ENCODE measurements around the gene SGTB.

SGTB gene, protein sequence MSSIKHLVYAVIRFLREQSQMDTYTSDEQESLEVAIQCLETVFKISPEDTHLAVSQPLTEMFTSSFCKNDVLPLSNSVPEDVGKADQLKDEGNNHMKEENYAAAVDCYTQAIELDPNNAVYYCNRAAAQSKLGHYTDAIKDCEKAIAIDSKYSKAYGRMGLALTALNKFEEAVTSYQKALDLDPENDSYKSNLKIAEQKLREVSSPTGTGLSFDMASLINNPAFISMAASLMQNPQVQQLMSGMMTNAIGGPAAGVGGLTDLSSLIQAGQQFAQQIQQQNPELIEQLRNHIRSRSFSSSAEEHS

DNA sequence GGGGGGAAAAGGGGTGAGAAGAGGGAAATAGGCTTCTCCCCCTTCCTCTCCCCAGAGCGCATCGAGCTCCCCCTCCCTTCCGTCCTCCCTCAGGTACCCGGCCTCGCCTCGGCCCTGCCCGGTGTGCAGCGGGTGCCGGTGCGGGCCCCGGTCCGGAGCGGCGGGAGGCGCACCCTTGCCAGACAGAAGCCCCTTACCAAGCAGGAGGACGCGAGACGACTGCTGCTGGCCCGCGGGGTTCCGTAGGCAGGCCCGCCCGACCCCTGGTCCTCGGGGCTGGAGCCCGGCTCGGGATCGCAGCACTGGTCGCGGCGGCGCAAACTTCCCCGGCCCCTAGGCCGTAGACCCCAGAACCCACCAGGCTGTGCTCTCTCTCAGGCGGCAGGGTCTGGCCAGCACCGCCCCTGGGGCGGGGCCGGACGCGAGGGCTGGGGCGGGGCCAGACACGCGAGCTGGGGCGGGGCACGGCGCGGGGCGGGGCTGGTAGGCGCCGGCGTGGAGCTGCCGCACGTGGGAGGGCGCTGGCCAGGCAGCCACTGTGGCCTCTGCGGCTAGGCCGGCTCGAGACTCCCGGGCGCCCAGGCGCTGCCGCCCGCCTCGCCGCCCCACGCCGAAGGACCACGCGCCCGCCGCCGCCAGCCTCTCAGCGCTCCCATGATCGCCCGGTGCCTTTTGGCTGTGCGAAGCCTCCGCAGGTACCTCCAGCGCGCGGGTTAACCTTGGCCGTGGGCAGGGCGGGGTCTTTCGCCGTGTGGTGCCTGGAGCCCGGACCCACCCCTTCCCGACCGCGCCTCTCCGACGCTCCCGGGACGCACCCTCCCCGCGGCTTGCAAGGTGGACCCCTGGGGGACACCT is at the start of gene SGTB, which contains the start of gene NLN:
SGTB (minus strand) TSS at position 390 of the 855 bp plus-strand sequence. CDS start 1,302 bp downstream, outside the sequence.
NLN (plus strand) TSS at position 486 of the 855 bp plus-strand sequence; CDS start at position 655, 169 bp downstream.
- peak; percentile 85 for DNase-seq (ENCODE audit: low spot score)

DNA sequence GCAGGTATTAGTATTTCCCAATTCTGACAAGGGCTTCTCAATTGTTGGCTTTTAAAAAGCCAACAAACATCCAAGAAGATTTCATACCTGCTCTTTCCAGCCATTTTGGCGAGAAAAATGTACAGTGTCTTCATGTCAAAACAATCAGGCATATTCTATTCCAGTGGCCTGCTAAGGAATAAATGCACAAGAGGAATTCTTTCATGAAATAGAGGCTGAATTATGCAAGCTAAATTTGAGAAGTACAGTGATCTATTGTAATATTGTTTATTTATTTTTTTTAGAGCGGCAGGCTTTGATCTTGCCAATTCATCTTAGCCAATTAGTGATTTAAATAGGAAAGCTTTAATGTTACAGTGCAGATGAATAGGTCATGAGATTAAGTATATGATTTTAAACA is 49.4 kb upstream of the SGTB start:
- DNase-seq (ENCODE audit: low spot score), result no peak

DNA sequence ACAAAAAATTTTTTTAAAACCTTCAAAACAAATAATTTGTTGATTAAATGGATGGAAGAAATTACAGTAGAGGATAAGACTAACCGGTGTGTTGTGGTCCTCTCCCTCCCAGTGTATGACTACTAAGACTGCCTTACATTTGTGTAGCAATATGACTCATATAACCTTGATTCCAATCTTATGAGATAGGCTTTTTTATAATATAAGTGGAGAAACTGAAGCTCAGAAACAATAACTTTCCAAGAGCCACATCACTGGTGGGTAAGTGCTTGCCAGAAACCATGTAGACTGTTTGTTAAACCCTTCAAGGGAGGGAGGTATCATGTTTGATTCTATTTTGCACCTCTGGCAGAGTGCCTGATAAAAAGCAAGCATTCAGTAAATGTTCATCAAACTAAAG is 47.6 kb upstream of the SGTB start:
- peak; percentile 49 for DNase-seq (ENCODE audit: low spot score)

DNA sequence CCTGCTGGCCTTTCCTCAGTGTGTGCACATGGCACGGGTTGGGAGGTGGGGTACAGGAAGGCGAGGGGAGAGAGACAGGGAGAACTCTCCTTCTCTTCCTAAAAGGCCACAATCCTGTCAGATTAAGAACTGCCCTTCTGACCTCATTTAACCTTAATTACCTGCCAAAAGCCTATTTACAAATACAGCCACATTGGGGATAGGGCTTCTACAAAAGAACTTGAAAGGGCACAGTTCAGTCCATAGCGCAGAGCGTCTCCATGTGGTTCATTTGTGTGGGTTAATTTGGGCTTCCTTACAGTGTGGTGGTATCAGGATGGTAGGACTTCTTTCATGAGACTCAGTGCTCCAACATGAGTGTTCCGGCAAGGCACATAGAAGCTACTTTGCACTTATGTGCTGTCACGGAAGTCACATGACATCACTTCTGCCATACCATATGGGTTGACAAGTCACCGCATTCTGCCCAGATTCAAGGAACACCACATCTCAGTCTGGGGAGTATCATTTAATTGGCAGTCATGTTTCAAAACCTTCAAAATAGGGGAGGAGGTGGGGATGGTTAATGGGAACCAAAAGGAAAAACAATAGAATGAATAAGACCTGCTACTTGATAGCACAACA is 46.9 kb upstream of the SGTB start:
- DNase-seq (ENCODE audit: low spot score), result no peak

DNA sequence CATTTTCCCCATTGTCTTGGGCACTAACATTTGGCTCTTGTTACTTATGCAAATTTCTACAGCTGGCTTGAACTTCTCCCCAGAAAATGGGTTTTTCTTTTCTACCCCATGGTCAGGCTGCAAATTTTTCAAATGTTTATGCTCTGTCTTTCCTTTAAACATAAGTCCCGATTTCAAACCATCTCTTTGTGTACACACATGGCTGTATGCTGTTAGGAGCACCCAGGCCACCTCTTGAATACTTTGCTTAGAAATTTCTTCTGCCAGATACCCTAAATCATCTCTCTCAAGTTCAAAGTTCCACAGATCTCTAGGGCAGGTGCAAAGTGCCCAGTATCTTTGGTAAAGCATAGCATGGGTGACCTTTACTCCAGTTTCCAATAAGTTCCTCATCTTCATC is 45.7 kb upstream of the SGTB start:
- no peak for DNase-seq (ENCODE audit: low spot score)

DNA sequence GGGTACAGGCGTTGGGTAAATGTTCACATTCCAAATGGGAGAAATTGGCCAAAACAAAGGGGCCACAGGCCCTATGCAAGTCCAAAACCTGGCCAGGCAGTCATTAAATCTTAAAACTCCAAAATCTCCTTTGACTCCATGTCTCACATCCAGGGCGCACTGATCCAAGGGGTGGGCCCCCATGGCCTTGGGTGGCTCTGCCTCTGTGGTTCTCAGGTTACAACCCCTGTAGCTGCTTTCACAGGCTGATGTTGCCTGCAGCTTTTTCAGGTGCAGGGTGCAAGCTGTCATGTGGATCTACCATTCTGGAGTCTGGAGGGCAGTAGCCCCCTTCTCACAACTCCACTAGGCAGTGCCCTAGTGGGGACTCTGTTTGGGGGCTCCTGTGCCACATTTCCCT is 44.9 kb upstream of the SGTB start:
- DNase-seq (ENCODE audit: low spot score), result no peak

DNA sequence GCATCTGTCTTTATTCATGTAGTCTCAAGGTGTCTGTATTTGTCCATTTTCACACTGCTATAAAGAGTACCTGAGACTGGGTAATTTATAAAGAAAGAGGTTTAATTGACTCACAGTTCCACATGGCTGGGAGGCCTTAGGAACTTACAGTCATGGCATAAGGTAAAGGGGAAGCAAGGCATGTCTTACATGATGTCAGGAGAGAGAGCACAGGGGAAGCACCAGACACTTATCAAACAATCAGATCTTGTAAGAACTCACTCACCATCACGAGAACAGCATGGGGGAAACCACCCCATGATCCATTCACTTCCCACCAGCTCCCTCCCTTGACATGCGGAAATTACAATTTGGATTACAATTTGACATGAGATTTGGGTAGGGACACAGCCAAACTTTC is 44.3 kb upstream of the SGTB start:
- DNase-seq (ENCODE audit: low spot score), result no peak

DNA sequence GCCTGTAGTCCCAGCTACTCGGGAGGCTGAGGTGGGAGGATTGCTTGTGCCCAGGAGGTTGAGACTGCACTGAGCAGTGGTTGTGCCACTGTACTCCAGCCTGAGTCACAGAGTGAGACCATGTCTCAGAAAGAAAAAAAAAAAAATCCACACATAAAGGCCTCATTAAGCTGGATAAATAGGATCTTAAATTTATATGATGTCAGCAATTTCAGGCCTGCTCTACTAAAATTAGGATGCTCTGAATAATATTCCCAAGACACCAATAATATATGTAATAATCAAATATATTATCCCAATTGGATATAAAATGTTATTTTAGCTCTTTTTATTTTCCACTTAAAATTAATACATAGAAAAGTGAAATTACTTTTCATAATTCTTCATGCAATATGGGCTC is 43.7 kb upstream of the SGTB start:
- no peak for DNase-seq (ENCODE audit: low spot score)

DNA sequence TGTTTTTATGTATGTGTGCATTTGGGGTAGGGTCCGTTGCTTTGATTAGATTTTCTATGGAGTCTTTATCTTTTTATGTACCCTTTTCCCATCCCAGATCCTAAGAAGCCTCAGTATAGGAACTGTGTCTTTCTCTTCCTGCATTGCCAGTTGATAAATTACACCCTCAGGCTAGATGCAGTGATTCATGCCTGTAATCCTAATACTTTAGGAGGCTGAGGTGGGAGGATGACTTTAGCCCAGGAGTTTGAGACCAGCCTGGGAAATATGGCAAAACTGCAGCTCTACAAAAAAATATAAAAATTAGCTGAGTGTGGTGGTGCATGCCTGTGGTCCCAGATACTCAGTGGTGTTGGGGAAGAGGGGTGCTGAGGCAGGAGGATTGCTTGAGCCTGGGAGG is 40.3 kb upstream of the SGTB start:
- no peak for DNase-seq (ENCODE audit: low spot score)

DNA sequence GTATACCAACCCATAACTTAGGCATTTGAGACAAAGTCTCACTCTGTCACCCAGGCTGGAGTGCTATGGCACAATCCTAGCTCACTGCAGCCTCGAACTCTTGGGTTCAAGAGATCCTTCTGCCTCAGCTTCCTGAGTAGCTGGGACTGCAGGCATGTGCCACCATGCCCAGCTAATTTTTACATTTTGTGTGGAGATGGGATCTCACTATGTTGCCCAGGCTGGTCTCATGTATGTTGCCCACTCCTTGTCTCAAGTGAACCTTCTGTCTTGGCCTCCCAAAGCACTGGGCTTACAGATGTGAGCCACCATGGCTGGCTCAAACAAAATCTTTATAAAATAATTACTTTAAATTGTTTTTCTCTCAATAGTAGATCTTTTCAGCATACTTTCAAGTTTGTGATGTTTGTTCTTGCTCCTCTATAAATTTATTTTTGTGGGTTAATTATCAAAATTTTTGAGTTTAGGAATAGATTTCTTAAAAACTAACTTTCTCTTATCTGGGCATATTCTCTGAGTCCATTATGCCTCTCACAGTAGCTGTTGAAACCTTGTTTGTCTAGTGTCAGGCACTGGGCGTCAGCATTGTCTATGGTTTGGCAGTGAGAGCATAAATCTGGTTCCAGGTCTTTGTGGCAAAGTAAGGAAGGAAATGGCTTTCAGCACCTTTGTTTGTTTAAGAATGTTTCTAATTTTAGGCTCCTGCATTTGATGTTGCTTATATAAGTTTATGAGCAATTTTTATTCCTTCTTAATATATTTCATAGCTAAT is 38.8 kb upstream of the SGTB start:
- DNase-seq (ENCODE audit: low spot score), result peak; percentile 16

DNA sequence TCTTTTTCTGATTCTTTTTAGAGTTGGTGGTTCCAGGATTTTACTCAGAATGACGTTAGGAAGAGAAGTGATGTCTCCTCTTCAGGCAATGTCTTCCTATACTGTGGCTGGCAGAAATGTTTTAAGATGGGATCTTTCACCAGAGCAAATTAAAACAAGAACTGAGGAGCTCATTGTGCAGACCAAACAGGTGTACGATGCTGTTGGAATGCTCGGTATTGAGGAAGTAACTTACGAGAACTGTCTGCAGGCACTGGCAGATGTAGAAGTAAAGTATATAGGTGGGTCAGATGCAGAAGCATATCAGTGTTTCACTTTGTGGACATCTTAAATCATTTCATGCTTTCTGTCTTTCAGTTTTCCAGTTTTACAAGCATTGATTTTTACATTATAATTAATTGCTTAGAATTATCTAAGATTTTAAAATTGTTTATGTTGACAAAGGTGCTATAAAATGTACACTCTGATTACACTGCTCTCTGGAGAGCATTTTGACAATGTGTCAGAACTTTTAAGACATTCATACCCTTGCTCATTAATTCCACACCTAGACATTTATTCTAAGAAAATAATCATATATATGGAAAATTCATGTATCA is 36.7 kb upstream of the SGTB start:
- DNase-seq (ENCODE audit: low spot score), result no peak

DNA sequence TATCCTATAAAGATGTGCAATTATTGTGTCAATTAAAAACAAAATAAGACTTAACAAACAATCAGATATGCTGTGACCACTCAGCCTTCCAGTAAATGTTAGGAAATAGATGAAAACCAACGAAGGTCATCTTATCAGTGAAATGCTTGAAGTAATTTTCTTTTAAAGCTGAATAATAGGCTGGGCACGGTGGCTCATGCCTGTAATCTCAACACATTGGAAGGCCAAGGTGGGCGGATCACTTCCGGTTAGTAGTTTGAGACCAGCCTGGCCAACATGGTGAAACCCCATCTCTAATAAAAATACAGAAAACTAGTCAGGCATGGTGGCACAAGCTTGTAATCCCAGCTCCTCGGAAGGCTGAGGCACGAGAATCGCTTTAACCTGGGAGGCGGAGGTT is 31.3 kb upstream of the SGTB start:
- no peak for DNase-seq (ENCODE audit: low spot score)

DNA sequence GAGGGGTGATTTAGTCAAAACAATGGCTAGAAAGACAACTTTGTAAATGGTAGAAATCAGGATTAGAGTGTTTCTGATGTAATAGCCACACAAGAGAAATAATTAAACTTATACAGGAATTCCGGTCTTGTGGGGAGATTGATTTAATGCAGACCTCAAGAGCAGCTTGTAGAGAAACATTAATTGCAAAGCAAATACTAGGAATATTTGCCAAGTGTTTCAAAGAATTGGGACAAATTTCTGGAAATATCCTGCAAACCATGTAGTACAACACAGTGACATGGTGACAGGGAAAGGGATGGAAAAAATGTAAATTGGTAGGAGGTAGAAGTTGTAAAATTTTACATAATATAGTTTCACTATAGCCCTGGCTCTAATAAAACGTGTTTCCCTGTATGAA is 29.0 kb upstream of the SGTB start:
- DNase-seq (ENCODE audit: low spot score), result no peak

DNA sequence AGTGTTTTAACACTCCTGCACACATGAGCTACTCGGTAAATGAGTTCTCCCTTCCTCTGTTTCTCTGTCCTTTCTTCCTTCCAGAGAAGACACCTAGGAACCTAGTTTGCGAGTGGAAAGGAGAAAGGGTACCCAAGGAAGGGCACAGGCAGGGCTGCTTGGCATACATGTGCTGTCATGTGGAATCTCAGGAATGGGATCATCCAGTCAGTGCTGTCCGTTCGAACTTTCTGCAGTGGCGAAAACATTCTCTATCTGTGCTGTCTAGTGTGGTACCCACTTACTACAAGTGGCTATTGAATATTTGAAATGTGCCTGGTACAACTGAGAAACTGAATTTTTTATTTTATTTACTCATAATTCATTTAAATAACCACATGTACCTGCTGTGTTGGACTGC is 28.0 kb upstream of the SGTB start:
- no peak for DNase-seq (ENCODE audit: low spot score)

DNA sequence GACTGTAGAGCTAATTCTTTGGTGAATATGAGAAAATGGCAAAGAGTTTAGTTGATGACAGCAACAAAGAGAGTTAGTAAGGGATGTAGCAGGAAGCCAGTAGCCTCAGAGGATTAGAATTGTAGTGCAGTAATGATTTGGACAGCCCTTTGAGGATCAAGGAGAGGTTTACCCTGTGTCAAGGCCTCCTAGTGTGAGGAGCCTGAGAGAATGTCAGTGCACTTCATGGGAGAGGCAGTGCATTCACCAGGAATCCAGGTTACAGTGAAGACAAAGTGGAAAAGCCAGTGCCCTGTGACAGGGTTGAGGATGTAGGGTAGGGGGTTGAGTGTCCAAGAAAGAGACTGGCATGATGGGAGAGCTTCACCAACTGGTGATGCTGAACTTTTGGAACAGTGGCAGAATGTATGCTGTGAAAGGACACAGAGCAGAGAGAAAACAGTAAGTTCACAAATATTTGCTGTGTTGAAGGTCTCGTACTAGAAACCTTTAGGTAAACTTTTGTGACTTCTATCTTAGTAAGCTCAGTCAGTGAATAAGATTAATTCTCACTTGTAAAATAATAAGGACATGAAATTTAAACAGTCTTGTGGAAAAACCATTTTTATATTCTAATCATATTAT is 27.4 kb upstream of the SGTB start:
- DNase-seq (ENCODE audit: low spot score), result no peak

DNA sequence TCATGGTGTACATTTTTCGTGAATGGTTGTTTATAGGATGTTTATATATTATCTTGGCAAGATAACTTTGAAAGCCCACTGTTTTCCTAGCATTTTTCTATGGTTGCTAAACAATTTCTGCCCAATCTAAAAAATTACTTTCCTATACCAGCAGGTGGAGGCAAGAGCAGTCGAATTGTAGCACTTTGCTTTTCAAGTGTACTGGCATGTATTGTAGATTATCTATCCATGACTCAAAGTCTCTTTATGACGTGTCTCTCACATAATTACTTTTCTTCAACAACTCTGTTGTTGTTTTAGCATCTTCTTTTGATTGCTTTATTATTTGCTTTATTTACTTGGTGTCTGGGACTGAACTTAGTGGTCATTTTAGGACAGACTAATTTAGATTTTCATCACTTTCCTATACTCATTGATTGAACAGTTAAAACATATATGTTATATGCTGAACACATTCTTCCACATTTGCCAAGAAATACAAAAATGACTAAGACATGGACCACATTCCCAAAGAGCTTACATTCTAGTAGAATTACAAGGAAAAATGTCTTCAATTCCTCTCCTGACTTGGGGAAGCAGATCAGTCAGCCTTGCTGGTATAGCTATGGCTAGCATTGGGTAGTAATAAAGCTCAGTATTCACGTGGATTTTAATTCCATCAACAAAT is 20.8 kb upstream of the SGTB start:
- DNase-seq (ENCODE audit: low spot score), result peak; percentile 45

DNA sequence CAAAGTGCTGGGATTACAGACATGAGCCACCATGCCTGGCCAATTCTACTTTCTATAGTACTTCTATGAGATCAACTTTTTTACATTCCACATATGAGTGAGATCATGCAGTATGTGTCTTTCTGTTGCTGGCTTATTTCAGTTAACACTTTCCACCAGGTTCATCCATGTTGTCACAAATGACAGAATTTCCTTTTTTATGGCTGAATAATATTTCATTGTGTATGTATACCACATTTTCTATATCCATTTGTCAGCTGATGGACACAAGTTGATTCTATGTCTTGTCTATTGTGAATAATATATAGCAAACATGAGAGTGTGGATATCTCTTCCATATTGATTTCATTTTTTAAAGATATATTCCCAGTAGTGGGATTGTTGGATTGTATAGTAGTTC is 17.3 kb upstream of the SGTB start:
- no peak for DNase-seq (ENCODE audit: low spot score)

DNA sequence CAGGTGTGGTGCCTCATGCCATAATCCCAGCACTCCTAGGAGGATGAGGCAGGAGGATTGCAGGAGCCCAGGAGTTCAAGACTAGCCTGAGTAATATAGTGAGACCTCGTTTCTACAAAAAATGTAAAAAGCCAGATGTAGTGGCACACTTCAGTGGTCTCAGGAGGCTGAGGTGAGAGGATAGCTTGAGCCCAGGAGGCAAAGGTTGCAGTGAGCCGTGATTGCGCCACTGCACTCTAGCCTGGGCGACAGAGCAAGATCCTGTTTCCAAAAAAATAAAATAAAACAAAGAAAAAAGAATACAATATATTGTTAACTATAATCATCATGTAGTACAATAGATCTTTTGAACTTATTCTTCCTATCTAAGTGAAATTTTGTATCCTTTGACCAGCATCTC is 16.4 kb upstream of the SGTB start:
- DNase-seq (ENCODE audit: low spot score), result no peak

DNA sequence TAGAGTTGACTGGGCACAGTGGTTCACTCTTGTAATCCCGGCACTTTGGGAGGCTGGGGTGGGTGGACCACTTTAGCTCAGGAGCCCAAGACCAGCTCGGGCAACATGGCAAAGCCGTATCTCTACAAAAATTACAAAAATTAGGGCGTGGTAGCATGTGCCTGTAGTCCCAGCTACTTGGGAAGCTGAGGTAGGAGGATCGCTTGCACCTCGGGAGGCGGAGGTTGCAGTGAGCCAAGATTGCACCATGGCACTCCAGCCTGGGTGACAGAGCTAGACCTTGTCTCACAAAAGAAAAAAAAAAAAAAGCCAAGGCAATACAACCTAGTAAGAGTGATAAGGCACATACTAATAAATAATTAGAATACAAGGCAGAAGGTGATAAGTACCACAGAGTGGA is 15.9 kb upstream of the SGTB start:
- no peak for DNase-seq (ENCODE audit: low spot score)

DNA sequence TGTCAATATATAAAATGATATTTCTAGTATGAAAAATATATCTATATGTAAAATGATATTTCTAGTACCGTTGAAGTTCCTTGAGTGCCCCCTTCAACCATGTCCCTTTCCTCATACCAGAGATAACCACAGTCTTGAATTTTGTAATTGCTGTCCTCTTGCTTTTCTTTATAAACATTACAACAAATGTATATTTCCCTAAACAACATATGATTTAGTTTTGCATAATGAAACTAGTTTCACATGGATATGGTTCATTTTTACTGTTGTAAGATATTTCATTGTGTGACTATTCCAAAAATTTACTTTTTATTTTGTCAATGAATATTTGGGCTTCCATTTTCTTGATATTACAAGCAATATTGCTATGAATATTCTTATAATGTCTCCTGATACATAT is 14.1 kb upstream of the SGTB start:
- no peak for DNase-seq (ENCODE audit: low spot score)

DNA sequence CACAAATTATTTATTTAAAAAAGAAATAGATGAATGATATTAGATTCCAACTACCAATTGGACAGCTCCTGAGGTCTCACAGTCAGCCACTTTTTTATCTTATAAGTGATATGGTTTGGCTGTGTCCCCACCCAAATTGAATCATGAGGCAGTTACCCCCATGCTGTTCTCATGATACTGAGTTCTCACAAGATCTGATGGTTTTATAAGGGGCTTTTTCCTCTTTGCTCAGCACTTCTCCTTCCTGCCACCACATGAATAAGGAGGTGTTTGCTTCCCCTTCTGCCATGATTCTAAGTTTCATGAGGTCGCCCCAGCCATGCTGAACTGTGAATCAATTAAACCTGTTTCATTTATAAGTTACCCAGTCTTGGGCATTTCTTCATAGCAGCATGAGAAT is 13.0 kb upstream of the SGTB start:
- DNase-seq (ENCODE audit: low spot score), result no peak
